Measurements from ENCODE around the gene CDC45.

CDC45 gene

DNA sequence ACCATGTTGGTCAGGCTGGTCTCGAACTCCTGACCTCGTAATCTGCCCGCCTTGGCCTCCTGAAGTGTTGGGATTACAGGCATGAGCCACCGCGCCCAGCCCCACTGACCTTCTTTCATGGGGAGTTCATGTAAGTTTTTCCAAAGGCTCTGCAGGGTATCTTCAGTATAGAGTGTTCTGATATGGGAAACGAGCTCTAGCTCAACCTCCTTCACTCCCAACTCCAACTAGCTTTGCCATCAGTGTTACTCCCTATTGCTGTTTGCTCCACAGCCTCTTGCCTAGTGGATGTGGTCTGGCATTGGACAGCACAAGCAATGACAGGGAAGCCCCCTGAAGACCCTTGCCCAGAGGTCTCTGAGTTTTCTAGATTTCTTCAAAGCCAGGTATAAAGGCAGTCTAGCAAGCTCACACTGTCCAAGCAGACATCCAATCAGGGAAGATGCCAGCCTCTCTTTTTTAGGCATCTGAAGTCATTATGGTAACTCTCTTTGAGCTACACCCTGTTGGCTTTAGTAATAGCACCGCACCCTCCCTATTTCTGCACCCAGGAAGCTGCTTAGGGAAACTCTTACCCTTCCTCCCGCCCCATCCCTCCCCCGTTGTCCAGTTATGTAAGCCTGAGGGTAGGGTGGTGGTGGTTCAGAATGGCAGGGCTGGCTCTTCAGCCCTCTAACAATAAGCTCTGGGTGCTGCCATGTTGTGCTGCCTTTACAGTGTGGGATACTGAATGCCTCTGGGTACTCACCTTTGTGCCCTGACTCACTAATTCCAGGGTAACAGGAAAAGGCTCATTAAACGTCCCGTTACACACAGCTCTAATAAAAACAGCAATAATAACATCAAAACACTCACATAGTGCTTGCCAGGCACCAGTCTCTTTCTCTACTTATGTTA lies 85.9 kb downstream of the CDC45 start:
- TF ChIP-seq, protein P1, sequence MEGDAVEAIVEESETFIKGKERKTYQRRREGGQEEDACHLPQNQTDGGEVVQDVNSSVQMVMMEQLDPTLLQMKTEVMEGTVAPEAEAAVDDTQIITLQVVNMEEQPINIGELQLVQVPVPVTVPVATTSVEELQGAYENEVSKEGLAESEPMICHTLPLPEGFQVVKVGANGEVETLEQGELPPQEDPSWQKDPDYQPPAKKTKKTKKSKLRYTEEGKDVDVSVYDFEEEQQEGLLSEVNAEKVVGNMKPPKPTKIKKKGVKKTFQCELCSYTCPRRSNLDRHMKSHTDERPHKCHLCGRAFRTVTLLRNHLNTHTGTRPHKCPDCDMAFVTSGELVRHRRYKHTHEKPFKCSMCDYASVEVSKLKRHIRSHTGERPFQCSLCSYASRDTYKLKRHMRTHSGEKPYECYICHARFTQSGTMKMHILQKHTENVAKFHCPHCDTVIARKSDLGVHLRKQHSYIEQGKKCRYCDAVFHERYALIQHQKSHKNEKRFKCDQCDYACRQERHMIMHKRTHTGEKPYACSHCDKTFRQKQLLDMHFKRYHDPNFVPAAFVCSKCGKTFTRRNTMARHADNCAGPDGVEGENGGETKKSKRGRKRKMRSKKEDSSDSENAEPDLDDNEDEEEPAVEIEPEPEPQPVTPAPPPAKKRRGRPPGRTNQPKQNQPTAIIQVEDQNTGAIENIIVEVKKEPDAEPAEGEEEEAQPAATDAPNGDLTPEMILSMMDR (IDR thresholded peaks at IDR 0.05; ENCODE audit: low read depth, low read length): no peak
- no peak overlapping the region for H3K4me3 ChIP-seq (ENCODE audit: low read depth, low read length)

GRCh38 chr22:19566279-19567156 lies 86.8 kb downstream of the CDC45 start:
- no peak overlapping the region for H3K4me3 ChIP-seq (ENCODE audit: low read depth, low read length)
- TF ChIP-seq, protein P1 (IDR thresholded peaks at IDR 0.05; ENCODE audit: low read depth, low read length): no peak

DNA sequence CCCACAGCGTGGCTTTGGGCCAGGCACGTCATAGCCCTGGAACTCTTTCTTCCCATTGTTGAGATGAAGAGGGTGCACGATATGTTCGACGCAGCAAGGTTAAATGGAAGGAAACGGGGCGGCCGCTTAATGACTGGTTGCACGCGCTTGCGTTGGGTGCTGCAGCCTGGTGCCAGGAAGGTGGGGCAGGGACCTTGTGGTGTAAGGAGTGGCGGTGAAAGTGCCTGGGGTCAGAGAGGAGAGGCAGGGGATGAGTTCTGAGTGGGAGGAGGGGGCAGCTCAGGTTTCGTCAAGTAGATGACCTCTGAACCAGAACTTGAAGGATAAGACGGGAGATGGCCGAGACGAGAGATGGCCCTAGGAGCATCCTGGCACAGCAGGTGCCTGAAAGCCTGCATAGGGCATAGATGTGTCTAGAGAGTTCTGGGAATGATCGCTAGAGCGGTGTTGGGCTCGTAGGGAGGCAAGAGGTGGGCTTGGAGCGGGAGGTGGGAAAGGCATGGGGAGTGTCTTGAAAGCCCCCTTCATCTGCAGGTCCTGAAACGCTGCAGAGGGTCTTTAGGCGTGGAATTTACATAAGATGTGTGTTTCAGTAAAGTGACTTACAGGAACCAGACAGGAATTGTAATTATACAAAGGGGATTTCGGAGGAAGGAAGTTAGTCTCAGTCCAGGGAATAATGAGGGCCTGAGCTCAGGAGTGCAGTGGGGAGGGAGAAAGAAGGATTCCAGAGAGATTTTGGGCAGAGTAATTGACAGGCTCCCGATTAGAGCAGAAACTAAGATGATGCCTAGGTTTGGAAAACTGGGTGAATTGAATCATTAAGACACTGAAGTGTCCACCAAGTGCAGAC lies 87.7 kb downstream of the CDC45 start:
- H3K4me3 ChIP-seq (ENCODE audit: low read depth, low read length): no peak overlapping the region
- TF ChIP-seq, protein P1 (IDR thresholded peaks at IDR 0.05; ENCODE audit: low read depth, low read length): no peak

- no peak overlapping the region for H3K4me3 ChIP-seq (ENCODE audit: low read depth, low read length)
- TF ChIP-seq, protein P1 (IDR thresholded peaks at IDR 0.05; ENCODE audit: low read depth, low read length): no peak
Measured at GRCh38 chr22:19568337-19569275, 88.9 kb downstream of the CDC45 start.

DNA sequence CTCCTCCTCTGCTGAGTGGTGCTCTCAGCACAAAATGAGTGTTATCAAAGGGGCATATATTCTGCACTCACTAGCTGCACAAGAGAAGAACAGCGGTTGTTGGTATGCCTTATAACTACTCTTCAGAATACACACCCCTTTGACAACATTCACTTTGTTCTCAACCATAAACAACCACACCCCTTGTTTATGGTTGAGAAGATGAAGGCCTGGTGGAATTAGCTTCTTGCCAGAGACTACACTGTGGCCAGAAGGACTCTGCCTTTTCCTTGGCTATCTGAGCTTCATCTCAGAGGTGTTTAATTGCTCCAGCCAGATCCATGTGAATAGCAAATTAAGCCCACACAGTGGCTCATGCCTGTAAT lies 89.5 kb downstream of the CDC45 start:
- TF ChIP-seq, protein P1 (IDR thresholded peaks at IDR 0.05; ENCODE audit: low read depth, low read length): no peak
- H3K4me3 ChIP-seq (ENCODE audit: low read depth, low read length): no peak overlapping the region

GRCh38 chr22:19569976-19570375 lies 90.3 kb downstream of the CDC45 start:
- TF ChIP-seq, protein P1 (IDR thresholded peaks at IDR 0.05; ENCODE audit: low read depth, low read length): no peak
- H3K4me3 ChIP-seq (ENCODE audit: low read depth, low read length): no peak overlapping the region
